CD4-positive, alpha-beta T cell treated with Interleukin-1 beta for 1 hour (primary cell): ENCODE measurements around the gene SYTL5.
A peak's percentile ranks its signal among the peaks of the same experiment; 100 is the strongest.
"Not testable (repeated sequence)": the region's sequence is repeated elsewhere in the genome, so short reads cannot be mapped to it uniquely, and the experiment has no call there.

ENCODE experiments used
- DNase-seq, 2 donors: peaks; one replicate each; pipeline ENCODE4 v3.0.0-alpha.2; 2020 to 2022

Gene SYTL5

DNA sequence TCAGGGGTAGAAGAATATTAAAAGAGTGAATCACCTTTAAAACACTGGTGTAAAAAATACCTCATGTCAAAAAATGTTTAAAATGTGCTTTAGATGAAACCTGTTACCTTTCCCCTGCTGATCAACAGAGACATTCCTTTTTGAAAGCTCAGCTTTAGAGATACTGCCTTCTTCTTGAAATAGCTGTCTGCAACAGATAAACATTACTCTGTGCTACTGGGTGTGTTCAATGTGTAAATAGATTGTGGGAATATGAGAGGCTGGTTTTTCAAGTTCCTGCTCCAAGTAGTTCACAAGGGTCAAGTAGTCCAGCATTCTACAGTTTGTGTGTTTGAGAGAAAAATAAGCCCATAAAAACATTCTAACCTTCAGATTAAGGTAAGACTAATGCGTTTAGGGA lies at the start of gene SYTL5:
Gene SYTL5, plus strand, starts transcription at position 263 of the 400 bp plus-strand sequence. CDS start 27,337 bp downstream, outside the sequence.
- DNase-seq = no peak

DNA sequence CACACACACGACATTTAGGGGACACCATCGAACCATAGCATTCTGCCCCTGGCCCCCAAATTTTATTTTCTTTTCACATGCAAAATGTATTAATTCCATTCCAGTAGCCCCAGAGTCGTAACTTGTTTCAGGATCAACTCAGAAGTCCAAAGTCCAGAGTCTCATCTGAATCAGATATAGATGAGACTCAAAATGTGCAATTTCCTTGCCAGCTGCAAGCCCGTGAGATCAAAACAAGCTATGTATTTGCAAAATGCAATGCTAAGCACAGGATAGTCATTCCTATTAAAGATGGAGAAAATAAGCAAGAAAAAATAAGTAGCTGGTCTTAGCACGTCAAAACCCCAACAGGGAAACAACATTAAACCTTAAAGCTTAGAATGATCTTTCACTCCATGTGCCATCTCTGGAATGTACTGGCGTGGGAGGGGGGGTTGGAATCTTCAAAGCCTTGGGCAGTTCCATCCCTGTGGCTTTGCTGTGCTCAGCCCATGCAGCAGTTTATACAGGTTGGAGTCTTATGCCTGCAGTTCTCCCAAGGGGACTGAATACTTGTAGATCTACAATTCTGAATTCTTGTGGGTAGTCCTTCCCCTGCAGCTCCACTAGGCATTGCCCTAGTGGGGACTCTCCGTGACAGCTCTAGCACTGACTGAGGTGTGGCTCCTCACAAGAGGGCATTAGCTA lies 47.7 kb upstream of the SYTL5 start:
- DNase-seq = no peak

DNA sequence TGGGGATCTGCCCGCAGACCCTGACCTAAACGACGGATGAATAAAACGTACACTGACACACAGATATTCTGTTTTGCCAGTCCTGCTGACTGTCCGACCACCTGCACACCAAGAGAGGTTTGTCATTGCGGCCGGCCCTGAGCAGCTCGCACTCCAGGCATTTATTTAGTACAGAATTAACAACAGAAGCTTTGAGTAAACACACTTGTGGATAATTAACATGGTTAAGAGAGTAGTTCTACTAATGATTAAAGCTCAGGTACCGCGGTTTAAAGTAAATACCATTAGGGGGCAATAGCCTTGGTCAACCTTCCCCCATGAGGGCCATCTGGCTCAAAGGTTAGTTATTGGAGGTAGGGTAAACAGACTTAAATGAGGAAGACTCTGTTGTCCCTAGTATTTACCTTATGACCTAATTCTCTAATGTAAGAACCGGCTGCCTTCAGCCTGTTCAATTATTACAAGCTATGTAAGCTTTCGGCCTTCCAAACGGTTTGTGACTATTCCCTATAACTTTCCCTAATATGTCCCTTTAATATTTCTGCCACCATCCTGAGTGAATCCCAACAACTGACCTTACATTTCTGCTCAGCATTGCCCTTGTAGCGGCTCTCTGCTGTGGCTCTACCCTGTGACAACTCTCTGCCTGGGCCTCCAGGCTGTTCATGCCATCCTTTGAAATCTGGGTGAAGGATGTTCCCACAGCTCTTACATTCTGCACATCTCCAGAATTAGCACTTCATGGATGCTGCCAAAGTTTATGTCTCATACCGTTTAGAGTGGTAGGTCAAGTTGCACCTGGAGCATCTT lies 46.9 kb upstream of the SYTL5 start:
- DNase-seq = no peak

DNA sequence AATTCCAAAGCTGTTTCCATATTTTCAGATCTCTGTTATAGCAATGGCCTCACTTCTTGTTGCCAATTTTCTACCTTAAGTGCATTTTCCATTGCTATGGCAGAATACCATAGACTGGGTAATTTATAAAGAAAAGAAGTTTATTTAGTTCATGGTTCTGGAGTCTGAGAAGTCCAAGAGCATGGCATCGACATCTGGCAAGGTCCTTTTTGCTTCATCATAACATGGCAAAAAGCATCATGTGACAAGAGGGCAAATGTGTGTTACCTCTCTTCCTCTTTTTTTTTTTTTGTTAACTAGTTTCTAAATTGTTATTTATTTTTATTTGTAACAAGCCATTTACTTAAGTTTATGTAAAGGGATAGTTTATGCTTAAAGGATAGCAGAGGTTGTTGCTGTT lies 45.2 kb upstream of the SYTL5 start:
- DNase-seq = no peak

DNA sequence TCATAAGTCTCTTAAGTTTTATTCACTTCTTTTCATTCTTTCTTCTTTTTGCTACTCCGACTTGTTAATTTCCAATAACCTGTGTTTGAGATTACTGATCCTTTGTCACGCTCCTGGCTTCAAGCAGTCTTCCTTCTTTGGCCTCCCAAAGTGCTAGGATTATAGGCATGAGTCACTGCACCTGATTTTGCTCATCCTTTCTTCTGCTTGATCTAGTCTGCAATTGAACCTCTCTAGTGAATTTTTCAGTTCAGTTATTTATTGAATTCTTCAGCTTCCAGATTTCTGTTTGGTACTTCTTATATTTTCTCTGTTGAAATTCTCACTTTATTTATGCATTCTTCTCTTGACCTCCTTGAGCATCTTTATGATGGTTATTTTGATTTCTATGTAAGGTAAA lies 38.6 kb upstream of the SYTL5 start:
- no peak for DNase-seq

DNA sequence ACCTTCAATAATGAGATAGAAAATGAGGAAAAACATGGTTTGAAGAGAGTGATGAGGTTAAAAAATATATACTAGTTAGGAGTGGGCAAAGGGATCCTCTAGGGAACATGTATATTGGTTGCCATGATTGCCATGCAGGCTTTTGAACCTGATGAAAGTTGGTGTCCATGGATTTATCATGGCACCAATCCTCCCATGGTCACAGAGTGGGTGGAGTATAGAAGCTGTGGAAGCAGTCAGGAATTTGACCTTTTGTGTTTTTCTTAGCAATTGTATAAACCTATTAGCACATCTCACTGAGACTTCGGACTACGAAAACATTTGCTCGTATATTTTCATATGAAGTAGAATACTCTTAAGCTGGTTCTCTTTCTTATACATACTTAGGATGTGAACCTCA lies 30.9 kb upstream of the SYTL5 start:
- DNase-seq = no peak

DNA sequence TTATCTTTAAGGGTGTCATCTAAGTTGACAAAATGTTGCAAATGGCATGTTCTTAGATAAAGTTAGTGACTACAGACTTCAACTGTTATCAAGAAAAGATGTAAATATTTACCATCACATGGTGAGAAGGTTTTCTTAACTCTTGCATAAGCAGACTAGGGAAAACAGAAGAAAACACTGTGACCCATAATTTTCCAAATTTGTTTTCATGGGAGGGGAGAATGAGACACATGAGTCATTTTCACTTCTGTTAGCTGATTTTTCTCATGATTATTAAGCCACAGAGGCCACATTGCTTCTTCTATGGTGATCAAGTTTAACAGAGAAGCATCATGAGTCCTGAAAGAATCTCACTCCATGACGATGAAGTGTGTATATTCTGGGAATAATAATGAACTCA lies 30.2 kb upstream of the SYTL5 start:
- DNase-seq = no peak

DNA sequence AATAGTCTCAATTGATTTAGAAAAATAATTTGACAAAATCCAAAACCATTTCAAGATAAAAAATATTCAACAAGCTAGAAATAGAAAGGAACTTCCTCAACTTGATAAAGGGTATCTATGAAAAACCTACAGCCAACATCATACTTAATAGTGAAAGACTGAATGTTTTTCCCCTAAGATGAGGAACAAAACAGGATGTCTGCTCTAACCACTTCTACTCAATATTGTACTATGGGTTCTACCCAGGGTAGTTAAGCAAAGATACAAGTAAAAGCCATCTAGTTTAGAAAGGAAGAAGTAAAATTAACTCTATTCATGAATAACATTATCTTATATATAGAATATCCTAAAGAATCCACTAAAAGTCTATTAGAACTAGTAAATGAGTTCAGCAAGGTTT lies 21.5 kb upstream of the SYTL5 start:
- DNase-seq = no peak

DNA sequence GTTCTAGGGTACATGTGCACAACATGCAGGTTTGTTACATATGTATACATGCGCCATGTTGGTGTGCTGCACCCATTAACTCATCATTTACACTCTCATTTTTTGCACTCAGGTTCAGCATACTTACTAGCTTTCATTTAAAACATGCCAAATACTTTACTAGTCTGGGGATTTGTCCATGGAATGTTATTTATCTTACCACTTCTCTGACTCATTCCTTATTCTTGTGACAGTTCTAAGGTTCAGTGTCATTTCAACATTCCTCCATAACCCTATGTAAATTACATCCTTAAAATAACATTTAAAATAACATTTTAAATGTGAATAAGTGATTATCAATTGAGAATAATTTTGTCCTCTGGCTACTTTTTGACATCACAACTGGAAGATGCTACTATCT lies 19.5 kb upstream of the SYTL5 start:
- DNase-seq = no peak

DNA sequence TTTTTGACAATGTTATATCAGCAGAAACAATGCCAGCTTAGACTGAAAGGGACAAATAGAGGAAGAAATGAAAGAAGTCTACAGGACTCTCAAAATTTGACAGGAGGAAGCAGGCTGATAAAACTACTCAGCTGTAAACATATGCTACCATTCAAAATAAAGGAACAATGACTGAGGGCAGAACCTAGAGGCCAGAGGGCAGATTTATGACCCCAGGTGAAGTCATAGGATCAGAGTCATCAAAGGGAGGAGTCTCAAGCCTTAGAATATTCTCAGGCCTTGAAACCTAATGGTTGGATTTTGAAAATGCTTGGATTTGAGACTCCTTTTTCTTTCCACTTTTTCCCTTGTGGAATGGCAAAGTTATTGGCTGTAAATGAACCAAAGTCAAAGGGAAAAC lies 17.0 kb upstream of the SYTL5 start:
- DNase-seq = no peak

DNA sequence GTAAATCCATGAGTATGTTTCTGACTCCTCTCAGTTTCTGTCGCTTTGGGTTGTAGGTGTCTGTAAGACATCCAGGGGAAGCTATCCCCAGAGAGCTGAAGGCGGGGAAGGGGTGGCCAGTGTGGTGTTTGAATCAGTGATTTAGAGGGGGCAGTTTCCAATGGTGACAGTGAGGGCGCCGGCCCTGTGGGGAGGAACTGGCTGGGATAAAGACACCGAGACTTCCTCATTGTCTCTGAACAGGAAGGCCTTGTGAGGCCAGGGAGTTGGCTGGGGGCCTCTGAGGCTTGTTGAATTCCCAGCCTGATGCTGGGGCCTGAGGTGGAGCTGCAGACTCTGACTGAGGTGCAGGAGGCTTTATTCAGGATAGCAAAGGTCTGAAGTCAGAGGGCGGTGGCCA lies 15.1 kb upstream of the SYTL5 start:
- not testable (repeated sequence) for DNase-seq

DNA sequence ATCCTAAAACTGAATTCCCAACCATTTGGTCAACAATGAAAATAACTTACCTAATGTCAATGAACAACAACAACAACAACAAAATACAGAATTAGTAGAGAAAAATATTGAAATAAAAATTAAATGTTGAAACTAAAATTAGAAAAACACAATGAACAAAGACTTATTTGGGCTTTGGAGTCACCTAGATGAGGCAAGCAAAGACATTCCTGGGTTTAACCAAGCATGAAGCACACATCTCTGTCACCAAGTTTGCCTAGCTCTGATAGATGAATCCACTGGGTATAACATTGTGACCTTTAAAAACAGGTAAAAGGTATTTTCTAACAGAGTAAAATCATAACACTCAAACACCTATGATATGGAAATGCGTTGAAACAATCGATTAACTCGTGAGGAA lies 13.2 kb upstream of the SYTL5 start:
- DNase-seq = no peak

DNA sequence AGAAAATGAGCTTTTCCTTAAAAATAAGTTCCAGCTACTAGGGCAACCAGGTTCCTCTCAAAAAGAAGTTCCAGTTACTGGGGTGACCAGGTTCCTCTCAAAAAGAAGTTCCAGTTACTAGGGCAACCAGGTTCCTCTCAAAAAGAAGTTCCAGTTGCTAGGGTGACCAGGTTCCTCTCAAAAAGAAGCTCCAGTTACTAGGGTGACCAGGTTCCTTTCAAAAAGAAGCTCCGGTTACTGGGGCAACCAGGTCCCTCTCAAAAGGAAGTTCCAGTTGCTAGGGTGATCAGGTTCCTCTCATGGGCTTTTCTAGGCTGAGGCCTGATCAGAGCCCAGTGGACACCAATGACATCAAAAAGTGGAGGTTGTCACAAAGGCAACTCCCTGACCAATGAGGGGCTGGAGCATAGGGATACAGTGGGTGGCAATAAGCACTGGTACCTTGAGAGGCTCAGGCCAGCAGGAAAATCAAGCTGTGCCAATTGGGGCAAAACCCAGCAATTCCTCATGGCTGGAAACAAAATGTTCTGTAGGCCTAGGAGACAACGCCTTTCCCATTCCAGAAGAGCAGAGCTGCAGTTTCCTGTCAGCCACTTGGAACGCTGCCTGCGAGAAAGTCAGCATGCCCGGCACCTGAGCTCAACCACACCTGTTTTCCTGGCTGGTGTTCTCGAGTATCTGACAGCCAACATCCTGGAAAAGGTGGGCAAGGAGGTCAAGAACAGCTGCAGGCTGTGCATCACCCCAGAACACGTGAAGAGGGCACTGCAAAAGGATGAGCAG lies 12.3 kb upstream of the SYTL5 start:
- peak; percentile 14 to 38 for DNase-seq

DNA sequence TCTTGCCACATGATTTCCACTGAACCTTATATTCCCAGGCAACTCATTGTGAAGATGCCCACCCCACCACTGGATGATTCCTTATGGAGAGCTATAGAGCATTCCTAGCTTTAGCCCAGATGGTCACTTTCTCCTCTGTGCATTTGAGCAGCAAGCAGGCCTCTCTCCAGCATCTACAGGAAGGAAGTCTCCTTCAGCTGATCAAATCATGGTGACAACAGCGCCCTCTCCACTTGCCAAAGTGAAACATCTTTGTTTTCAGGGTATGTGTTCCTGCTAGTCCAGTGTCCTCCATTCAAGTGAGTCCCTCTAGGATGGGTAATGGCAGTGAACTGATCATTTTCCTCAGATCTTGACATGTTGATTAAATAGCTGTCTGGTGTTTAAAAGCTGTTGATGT lies 10.9 kb upstream of the SYTL5 start:
- DNase-seq = no peak

DNA sequence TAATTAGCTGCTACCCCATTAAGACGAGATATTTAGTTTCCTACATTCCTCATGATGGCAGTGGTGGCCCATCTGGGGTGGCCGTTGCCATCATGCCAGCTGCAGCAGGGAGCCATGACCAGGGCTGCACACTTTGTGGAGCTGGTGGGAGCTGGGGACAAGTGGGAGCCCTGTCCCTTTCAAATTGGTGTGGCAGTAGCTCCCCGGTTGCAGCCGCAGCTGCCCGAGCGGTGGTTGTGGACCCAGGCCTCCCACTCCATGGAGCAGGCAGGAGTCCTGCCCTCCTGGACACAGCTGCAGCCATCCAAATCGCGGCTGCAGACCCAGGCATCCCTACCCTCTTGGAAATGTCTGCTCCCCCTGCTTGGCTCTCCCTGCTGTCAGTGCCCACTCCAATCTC lies 9.3 kb upstream of the SYTL5 start:
- no peak for DNase-seq

DNA sequence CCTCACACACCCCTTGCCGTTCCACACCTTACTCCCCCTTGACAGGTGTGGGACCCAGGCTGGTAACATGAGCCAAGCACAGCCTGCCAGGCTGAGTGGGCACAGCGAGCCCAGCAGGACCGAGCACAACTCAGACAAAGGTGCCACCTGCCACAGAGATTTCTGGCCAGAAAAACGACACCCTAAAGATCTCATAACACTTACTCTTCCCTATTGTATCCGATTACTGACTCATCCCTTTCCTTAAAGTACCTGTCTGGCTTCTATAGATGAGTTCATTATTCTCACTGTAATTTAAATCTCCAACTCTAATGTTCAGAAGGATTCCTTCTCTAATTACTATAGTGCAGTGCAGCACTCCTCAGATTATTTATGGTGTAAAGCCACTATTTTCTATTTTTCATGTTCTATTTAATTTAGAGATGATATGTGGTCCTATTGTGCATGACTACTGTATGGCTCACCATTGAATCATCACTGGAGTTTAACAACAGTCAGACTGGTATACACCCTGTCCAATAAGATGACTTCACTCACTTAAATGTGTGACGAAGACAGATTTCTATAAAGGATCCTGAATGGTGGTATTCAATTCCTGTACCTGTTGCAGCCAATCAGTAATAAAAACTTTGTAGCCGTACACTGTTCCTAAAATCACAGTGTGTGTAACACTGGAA lies 7.6 kb upstream of the SYTL5 start:
- no peak for DNase-seq

DNA sequence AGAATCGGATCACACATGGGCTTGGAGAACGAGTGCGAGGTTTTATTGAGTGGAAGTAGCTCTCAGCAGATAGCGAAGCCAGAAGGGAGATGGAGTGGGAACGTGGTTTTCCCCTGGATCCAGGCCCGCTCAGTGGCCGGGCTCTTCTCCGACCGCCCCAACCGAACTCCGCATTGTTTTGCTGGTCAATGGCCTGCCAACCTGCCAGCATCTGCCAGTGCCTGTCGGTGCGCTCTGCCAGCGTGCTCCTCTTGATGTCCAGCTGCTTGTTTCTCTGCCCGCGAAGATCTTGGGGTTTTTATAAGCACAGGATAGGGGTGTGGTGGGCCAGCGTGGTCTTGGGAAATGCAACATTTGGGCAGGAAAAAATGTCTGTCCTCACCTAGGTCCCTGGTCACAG lies 5.6 kb upstream of the SYTL5 start:
- DNase-seq = no peak

DNA sequence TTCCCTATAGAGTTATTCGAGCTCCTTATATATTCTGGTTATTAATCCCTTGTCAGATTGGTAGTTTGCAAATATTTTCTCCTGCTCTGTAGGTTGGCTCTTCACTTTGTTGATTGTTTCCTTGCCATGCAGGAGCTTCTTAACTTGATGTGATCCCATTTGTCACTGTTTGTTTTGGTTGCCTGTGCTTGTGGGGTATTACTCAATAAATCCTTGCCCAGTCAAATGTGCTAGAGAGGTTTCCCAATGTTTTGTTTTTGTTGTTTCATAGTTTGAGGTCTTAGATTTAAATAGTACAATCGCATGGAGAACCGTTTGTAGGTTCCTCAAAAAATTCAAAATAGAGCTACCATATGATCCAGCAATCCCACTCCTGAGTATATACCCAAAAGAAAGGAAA lies 2.3 kb upstream of the SYTL5 start:
- DNase-seq = no peak

DNA sequence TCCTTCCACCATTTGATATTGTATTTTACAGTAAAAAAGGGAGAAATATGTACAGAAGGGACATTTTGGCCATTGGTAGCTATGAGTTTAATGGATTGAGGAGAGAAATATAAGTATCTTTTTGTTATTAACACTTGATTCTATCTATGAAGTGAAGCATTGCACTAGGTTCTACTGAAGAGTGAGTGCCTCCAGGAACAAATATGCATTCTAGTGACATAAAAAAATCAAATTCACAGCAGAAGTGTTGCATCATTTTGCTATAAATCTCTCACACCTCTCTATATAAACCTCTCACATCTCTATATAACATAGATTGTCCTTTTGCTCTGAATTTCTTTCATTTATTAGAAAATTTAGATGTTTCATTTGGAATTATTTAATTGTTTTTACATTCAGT lies 425 bp downstream of the SYTL5 start:
- DNase-seq = no peak

DNA sequence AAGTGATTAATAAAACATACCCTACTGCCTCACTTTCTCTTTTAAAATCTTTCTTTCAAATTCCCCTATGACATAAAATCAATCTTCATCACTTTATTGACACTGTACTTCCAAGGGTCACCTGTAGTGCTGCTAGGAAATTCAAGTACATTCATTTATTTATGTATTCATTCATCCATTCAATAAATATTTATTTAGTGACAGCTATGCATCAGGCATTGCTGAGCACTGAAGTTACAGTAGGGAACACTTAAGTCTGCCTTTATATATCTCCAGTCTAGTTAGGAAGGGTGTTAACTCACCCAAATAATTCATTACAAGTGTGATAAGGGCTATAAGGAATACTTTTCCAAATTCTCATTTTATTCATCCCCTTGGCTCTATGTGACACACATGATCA lies 2.3 kb downstream of the SYTL5 start:
- DNase-seq = no peak

DNA sequence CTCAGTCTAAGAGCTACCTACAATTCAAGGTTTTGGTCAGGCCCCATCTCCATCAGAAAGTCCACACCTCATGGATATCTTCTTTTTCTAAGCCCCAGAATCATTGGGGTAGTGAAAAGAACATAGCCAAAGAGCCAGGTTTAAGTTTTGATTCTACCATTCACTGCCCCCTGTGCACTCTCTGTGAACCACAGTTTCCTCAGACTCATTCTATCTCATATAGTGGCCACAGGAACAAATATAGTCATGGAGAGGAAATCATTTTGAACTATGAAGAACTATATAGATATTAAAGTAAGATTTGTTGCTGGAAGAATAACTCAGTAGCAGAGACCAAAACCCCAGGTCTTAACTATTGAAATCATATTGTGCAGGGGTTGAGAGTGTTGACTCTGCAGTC lies 3.3 kb downstream of the SYTL5 start:
- DNase-seq = no peak

DNA sequence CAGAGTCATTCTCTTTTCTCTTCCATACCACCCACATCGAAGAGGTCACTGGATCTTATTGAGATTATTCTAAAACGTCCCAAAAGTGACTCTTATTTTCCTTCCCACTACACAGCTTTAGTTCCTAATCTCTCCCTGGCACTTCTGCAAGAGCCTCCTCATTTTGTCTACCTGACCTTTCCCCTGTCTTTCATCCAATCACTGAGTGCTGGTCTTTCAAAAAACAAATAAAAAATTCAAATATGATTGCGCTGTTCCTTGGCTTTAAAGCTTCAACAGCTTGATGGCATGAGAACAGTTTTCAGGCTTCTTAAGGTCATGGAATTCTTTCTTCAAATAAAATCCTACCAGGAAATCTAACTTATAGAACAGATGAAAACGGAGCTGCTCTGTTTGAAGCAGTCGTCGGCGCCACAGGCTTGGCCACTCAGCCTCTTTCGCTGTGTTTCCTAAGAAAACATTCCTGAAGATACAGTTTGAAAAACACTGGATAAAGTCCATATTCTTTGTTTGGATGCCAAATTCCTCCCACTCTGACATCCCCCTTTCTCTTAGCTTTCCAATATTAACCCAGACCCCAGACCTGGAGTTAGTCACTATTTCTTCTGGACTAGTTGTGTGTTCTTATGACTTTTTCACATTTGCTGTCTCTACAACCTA lies 12.5 kb downstream of the SYTL5 start:
- no peak for DNase-seq

DNA sequence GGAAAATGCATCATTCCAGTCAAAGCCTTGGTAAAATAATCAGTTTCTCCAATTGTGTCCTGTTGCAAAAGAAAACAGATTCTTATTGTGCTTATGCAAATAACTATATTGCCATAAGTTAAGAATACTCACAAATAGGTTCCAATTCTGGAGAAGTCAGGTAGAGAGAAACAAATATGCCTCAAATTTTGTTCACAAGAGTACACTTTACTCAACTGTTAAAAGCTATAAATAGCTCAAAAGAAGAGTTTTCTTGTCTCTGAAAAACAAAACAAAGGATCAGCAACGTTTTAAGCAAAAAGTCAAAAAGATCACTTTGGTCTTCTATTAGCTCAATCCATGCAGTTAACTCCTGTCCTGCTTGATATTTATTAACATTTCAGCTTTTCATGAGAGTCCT lies 21.9 kb downstream of the SYTL5 start:
- no peak for DNase-seq
